NB4 (cell line): ENCODE data around the gene MYT1.
A peak's percentile ranks its signal among the peaks of the same experiment; 100 is the strongest.

Experiments used
- DNase-seq: peaks from one replicate; pipeline ENCODE4 v3.0.0; 2010; ENCODE audit warnings: low read depth
- H3K4me3 ChIP-seq: one replicate; pipeline ENCODE4 v1.5.1; 2011; ENCODE audit warnings: mild to moderate bottlenecking, low read depth, low read length, moderate library complexity
- CTCF ChIP-seq: IDR thresholded peaks from one replicate; pipeline ENCODE4 v1.5.1; 2012; ENCODE audit warnings: low read depth, low read length
- MYC ChIP-seq: IDR thresholded peaks from 2 replicates; pipeline ENCODE4 v1.6.1; 2011; ENCODE audit warnings: low read depth, low read length
- POLR2A ChIP-seq: IDR thresholded peaks from 2 replicates; pipeline ENCODE4 v1.6.1; 2011; ENCODE audit warnings: mild to moderate bottlenecking; ENCODE audit not compliant: insufficient read length; ENCODE audit errors: extremely low read depth
- TF ChIP-seq, protein P1 (sequence below): IDR thresholded peaks from 2 replicates; pipeline ENCODE4 v1.6.1; 2011; ENCODE audit warnings: low read depth, low read length

Gene MYT1

DNA sequence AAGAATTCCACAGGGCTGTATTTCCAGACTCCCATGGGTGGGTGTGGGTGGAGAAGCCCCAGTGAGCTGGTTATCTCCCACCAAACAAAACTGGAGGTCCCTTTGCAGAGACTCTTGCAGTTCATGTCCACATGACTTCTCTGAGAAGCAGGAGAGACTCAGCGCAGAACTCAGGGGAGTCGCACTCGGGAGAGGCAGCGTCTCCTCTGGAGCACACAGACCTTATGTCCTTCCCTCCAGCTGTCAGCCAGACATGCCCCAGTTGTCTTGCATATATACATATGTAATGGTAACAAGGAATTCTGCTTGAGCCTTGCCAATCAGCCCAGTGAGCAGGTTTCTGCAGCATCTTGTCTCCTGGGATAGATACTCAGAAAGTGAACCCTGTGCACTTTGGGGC is 23.8 kb downstream of the MYT1 start:
- TF ChIP-seq POLR2A: no peak
- no peak for TF ChIP-seq CTCF
- TF ChIP-seq MYC: no peak
- TF ChIP-seq, protein P1, sequence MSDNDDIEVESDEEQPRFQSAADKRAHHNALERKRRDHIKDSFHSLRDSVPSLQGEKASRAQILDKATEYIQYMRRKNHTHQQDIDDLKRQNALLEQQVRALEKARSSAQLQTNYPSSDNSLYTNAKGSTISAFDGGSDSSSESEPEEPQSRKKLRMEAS: no peak
- DNase-seq: no peak

GRCh38 chr20:64188682-64189529 is 24.7 kb downstream of the MYT1 start:
- DNase-seq: no peak
- H3K4me3 ChIP-seq: no peak overlapping the region
- TF ChIP-seq CTCF: no peak

More for the DNA sequence above, 23.8 kb downstream of the MYT1 start:
- no peak overlapping the region for H3K4me3 ChIP-seq

GRCh38 chr20:64189530-64189966 is 25.3 kb downstream of the MYT1 start:
- no peak overlapping the region for H3K4me3 ChIP-seq
- TF ChIP-seq, protein P1: no peak
- TF ChIP-seq MYC: no peak
- TF ChIP-seq POLR2A: no peak
- no peak for TF ChIP-seq CTCF
- DNase-seq: no peak

DNA sequence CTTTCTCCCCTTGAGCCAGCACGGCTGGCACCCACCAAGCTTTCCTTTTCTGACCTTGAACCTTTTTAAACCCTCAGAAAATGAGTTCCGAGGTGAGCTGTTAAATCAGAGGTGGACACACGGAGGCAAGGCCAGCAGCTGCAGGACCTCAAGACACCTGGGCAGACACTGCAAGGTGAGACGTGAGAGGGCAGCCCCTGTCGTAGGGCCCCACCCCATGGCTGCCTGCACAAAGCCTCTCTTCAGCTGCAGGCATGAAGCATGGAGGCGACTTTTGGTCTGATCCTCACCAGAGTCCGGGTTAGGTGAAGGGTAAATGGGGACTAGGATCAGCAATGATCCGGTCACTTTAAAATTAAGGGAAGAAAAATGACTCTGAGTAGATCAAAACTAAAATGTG is 25.7 kb downstream of the MYT1 start:
- TF ChIP-seq, protein P1: no peak
- TF ChIP-seq CTCF (no peak), MYC (no peak), POLR2A (no peak)
- DNase-seq: no peak
- no peak overlapping the region for H3K4me3 ChIP-seq

DNA sequence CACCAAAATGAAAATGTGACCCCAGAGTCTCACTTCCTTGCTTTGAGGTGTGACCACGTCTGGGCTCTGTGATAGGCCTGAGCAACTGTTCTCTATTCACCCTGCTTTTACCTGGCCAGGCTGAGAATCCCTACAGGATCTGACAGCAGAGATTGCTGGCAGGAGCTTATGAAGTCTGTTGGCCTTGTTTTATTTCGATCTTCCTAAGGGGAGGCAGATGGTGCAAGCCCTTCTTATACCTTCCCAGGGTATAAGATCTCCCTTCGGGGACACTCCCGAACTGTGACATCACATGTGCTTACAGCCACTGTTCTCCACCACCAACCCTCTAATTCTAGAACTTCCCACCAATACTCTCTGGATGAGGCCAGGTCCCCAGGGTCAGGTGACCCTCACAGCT is 26.8 kb downstream of the MYT1 start:
- TF ChIP-seq POLR2A (no peak), MYC (no peak), CTCF (no peak)
- TF ChIP-seq, protein P1: no peak
- H3K4me3 ChIP-seq: no peak overlapping the region
- DNase-seq: no peak

- DNase-seq: peak; percentile 15
- no peak for TF ChIP-seq MYC
- TF ChIP-seq, protein P1: peak; percentile 51; the same call in 1 of the 2 replicates
- no peak overlapping the region for H3K4me3 ChIP-seq
These were observed 28.2 kb downstream of the MYT1 start for GRCh38 chr20:64192406-64192805.
